Measurements from ENCODE around the gene PTTG1IP.

The PTTG1IP gene

DNA sequence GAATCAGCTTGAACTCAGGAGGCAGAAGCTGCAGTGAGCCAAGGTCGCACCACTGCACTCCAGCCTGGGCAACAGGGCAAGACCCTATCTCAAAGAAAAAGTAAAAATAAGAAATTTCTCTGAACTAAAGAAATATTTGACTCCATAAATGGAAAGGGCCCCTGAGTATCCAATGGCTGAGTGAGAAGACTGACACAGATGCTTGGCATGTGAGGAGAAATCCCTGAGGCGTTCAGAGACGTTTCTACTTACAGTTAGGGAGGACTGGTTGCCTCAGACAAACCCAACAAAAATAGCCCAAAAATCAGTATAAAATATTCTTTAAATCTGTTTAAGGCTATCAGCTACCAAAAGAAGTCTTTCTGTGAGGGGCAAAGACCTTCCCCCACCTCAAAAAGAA is 52.6 kb downstream of the PTTG1IP start:
- H3K9me3 ChIP-seq (ENCODE audit: control insufficient read depth, low read length) = peaks cover 5% of the 10 kb centered on the region
- H3K4me1 ChIP-seq (ENCODE audit: control insufficient read depth, insufficient read depth, low read length) = no peaks in the 10 kb centered on the region
- H3K4me3 ChIP-seq (ENCODE audit: insufficient read depth, low read depth, low read length) = no peak overlapping the region
- no peak overlapping the region for H3K27ac ChIP-seq (ENCODE audit: insufficient read depth, low read depth, low read length, poor library complexity, severe bottlenecking)
- no peaks in the 10 kb centered on the region for H3K36me3 ChIP-seq (ENCODE audit: control insufficient read depth, insufficient read depth, low read length)
- 75 to 87% methylated on average over 3 of the region's 3 CpGs for WGBS, 2 experiments
- H3K27me3 ChIP-seq (ENCODE audit: control insufficient read depth, insufficient read depth, low read length, poor library complexity, severe bottlenecking) = no peaks in the 10 kb centered on the region

DNA sequence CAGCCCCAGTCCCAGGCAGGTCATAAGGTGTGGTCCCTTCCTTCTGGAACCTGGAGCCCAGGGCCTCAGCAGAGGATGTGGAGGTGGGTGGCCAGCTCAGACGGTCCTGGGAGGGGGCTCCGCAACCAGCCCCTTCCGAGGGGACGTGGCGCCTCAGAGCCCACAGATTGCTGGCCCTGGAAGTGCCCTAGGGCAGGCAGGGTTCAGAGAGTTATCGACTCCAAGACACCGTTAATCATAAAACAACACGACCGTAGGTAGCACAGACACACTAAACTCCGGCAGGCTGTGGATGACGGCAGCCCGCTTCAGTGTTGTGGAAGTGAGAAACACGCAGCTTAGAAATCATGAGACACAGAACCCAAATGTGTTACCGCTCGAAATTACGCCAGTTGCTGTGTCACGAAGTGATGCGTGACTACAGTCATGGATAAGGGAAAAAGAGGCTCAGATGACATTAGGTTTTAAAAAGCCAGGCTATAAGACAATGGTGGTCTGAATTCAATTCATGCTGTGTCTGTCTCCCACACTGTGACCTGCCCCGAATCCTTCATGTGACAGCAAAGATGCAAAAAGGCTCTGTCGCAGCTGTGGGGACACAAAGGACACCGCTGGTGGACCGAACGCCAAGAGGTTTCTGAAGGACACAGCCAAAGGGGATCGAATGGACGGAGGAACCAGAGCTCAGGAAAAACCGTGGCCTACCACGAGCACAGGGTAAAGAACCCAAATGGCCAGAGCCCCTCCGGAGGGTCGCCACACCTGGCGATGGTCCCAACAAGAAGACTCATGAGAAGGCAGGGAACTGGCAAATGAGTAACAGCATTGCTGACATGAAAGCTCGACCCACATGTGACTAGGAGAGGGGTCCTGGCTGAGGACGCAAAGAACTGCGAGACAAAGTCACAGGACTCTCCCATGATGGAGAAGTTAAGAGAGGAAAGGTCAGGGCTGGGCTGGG is 53.9 kb downstream of the PTTG1IP start:
- Histone ChIP-seq H3K9me3 (ENCODE audit: control insufficient read depth, low read length) (peaks cover 5% of the 10 kb centered on the region), H3K27ac (ENCODE audit: insufficient read depth, low read depth, low read length, poor library complexity, severe bottlenecking) (no peak overlapping the region), H3K27me3 (ENCODE audit: control insufficient read depth, insufficient read depth, low read length, poor library complexity, severe bottlenecking) (no peaks in the 10 kb centered on the region), H3K4me3 (ENCODE audit: insufficient read depth, low read depth, low read length) (no peak overlapping the region), H3K36me3 (ENCODE audit: control insufficient read depth, insufficient read depth, low read length) (no peaks in the 10 kb centered on the region), H3K4me1 (ENCODE audit: control insufficient read depth, insufficient read depth, low read length) (no peaks in the 10 kb centered on the region)
- WGBS, 2 experiments = 95 to 96% methylated on average over 33 of the region's 33 CpGs

DNA sequence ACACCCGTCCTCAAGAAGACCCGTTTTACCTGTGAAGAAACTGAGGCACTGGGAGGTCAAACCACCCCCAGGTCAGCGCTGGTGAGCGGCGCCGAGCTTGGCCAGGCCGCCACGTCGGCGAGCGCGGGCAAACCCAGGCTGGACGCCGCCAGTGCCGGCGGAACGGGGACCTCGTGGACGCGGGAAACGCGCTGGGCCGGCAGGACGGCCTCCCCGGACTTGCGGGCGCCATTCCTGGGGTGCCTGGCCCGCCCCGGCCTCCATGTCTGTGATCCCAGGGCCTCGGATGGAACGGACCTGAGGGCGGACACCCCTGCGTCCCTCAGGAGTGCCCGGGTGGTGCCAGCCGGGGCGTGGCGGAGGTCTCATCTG is 54.9 kb downstream of the PTTG1IP start:
- peak overlapping the region; percentile 75 for H3K4me3 ChIP-seq (ENCODE audit: insufficient read depth, low read depth, low read length)
- no peaks in the 10 kb centered on the region for H3K36me3 ChIP-seq (ENCODE audit: control insufficient read depth, insufficient read depth, low read length)
- WGBS, 2 experiments = 87% methylated on average over 37 of the region's 37 CpGs
- H3K4me1 ChIP-seq (ENCODE audit: control insufficient read depth, insufficient read depth, low read length) = no peaks in the 10 kb centered on the region
- no peak overlapping the region for H3K27ac ChIP-seq (ENCODE audit: insufficient read depth, low read depth, low read length, poor library complexity, severe bottlenecking)
- H3K27me3 ChIP-seq (ENCODE audit: control insufficient read depth, insufficient read depth, low read length, poor library complexity, severe bottlenecking) = no peaks in the 10 kb centered on the region
- peaks cover 5% of the 10 kb centered on the region for H3K9me3 ChIP-seq (ENCODE audit: control insufficient read depth, low read length)

DNA sequence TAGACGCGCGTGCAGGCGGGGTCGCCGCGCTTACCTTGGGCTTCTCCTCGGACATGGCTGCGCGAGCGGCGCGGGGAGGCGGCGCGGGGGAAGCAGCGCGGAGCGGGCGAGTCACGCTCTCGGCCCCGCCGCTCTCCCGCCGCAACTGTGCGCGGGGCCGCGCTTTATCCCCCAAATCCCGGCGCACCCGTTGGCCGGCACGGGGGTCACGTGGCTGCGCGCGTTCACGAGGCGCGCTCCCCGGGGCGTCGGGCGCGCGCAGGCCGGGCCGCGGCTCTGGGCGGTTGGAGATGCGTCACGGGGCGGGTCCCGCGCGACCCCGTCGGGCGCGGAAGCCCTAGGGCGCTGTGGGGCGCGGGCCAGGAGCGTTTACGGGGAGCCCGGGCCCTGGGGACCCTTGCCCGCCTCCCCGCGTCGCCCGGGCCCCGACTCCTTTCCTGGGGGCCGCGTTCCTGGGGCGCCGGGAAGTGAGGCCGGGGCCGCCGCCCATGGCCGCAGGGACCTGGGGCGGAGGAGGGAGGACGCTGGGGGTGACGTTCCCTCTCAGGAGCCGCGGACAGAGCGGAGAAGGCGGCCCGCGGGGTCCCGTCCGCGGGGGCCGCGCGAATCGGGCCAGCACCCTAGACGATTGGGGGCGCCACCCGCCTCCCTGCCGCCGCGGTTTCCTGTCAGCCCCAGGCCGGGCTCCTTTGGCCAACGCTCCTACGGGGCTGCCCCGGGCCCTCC is 55.4 kb downstream of the PTTG1IP start, which contains the start of gene SUMO3:
TSS of gene SUMO3 (minus strand) at position 149 of the 726 bp plus-strand sequence. CDS start at position 55, 94 bp downstream.
- H3K4me1 ChIP-seq (ENCODE audit: control insufficient read depth, insufficient read depth, low read length) = no peaks in the 10 kb centered on the region
- no peaks in the 10 kb centered on the region for H3K36me3 ChIP-seq (ENCODE audit: control insufficient read depth, insufficient read depth, low read length)
- no peaks in the 10 kb centered on the region for H3K27me3 ChIP-seq (ENCODE audit: control insufficient read depth, insufficient read depth, low read length, poor library complexity, severe bottlenecking)
- peak within 1 kb of the TSS; percentile 75 for H3K4me3 ChIP-seq (ENCODE audit: insufficient read depth, low read depth, low read length)
- H3K27ac ChIP-seq (ENCODE audit: insufficient read depth, low read depth, low read length, poor library complexity, severe bottlenecking) = peak within 1 kb of the TSS; percentile 50
- H3K9me3 ChIP-seq (ENCODE audit: control insufficient read depth, low read length) = peaks cover 2% of the 10 kb centered on the region
- WGBS, 2 experiments = 3% methylated on average over 108 of the region's 108 CpGs

DNA sequence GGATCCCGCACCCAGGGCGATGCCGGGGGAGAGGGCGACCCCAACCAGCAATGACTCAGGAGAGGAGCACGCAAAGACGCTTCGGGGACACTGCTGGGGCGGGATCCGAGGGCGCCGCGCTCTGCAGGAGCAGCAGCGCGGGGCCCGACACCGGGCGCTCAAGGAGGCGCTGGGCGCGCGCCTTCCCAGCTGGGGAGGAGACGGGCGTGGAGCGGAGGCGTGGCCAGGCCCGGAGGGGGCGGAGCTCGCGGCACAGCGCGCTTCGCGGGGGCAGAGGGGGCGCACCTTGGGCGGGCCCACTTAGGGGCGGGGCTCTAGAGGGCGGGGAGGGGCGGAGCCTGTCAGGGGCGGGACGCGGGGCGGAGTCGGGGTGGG is 56.0 kb downstream of the PTTG1IP start:
- no peaks in the 10 kb centered on the region for H3K36me3 ChIP-seq (ENCODE audit: control insufficient read depth, insufficient read depth, low read length)
- H3K4me1 ChIP-seq (ENCODE audit: control insufficient read depth, insufficient read depth, low read length) = no peaks in the 10 kb centered on the region
- no peaks in the 10 kb centered on the region for H3K9me3 ChIP-seq (ENCODE audit: control insufficient read depth, low read length)
- H3K27ac ChIP-seq (ENCODE audit: insufficient read depth, low read depth, low read length, poor library complexity, severe bottlenecking) = no peak overlapping the region
- peak overlapping the region; percentile 75 for H3K4me3 ChIP-seq (ENCODE audit: insufficient read depth, low read depth, low read length)
- 1% methylated on average over 35 to 38 of the region's 43 CpGs for WGBS, 2 experiments
- H3K27me3 ChIP-seq (ENCODE audit: control insufficient read depth, insufficient read depth, low read length, poor library complexity, severe bottlenecking) = no peaks in the 10 kb centered on the region

DNA sequence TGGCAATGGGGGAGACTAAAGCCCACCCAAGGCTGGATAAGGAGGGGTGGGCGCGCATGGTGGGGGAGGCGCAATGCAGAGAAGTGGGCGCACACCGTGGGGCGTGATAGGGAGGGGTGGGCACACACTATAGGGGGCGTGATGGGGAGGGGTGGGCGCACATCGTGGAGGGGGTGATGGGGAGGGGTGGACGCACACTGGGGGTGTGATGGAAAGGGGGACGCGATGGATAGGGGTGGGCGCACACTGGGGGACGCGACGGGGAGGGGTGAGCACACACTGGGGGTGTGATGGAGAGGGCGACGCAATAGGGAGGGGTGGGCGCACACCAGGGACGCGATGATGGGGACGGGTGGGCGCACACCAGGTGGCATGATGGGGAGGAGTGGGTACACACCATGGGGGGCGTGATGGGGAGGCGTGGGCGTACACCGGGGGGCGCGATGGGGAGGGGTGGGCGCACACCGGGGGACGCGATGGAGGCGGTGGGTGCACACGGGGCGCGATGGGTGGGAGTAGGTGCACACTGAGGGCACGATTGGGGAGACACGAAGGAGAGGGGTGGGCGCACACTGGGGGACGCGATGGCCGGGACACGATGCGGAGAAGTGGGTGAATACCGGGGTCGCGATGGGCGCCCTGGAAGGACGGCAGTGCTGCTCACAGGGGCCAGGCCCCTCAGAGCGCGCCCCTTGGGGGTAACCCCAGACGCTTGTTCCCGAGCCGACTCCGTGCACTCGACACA is 56.6 kb downstream of the PTTG1IP start:
- Histone ChIP-seq H3K4me1 (ENCODE audit: control insufficient read depth, insufficient read depth, low read length) (no peaks in the 10 kb centered on the region), H3K9me3 (ENCODE audit: control insufficient read depth, low read length) (no peaks in the 10 kb centered on the region), H3K36me3 (ENCODE audit: control insufficient read depth, insufficient read depth, low read length) (no peaks in the 10 kb centered on the region), H3K27ac (ENCODE audit: insufficient read depth, low read depth, low read length, poor library complexity, severe bottlenecking) (no peak overlapping the region), H3K4me3 (ENCODE audit: insufficient read depth, low read depth, low read length) (peak overlapping the region; percentile 75), H3K27me3 (ENCODE audit: control insufficient read depth, insufficient read depth, low read length, poor library complexity, severe bottlenecking) (no peaks in the 10 kb centered on the region)
- WGBS, 2 experiments = 67 to 68% methylated on average over 57 of the region's 57 CpGs

DNA sequence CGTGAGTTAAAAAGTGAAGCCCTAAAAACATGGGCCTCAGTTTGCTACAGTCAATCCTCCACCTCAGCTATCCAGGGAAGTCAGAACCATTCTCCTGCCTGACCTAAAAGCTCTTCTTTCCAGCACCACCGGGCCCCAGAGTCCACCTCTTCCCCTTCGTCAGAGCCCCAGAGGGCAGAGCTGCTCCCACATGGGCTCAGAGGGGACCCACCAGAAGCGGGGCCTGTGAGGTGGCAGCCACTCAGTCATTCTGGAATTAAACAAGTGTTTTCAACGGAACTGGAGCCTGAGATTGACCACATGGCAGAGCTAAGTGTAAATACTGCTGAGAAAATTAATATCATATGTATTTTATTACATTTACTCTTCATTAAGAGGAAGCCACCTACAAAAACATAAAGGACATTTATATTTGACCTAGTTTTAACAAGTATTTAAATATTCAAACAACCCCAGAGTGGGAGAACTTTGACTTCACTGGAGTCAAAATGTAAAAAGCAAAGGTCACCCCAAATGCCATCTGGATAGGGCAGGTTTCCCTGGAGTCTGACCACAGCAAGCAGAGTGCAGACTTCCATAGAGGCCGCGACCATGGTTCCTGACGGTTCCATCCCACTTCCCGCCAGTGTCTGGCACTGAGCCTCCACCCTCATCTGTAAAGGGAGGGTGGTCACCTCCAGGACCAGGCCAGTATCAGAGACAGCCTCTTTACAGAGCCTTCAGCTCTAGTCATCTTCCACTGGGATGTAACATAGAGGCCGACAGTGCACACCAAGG is 57.5 kb downstream of the PTTG1IP start:
- WGBS, 2 experiments = 90 to 91% methylated on average over 10 of the region's 10 CpGs
- Histone ChIP-seq H3K4me1 (ENCODE audit: control insufficient read depth, insufficient read depth, low read length) (no peaks in the 10 kb centered on the region), H3K27ac (ENCODE audit: insufficient read depth, low read depth, low read length, poor library complexity, severe bottlenecking) (no peak overlapping the region), H3K4me3 (ENCODE audit: insufficient read depth, low read depth, low read length) (no peak overlapping the region), H3K36me3 (ENCODE audit: control insufficient read depth, insufficient read depth, low read length) (no peaks in the 10 kb centered on the region), H3K27me3 (ENCODE audit: control insufficient read depth, insufficient read depth, low read length, poor library complexity, severe bottlenecking) (no peaks in the 10 kb centered on the region), H3K9me3 (ENCODE audit: control insufficient read depth, low read length) (no peaks in the 10 kb centered on the region)

DNA sequence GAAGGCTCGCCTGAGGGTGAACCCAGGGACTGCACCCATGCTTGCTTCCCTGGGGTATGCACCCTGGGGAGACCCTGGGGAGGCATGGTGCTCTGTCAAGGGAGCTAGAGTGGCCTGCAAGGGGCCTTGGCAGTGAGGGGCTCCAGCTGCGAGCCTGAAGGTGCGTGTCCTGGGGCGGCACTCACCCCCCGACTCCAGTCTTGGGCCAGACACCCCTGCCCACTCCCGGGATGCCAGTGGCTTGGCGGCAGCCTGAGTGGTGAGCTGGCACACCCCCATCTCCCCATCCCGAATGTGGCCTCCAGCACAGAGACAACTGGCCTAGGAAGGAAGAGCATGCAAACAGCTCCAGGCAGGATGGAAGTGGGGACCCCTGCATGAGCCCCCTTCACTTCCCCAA is 58.3 kb downstream of the PTTG1IP start:
- no peak overlapping the region for H3K27ac ChIP-seq (ENCODE audit: insufficient read depth, low read depth, low read length, poor library complexity, severe bottlenecking)
- H3K4me3 ChIP-seq (ENCODE audit: insufficient read depth, low read depth, low read length) = no peak overlapping the region
- H3K9me3 ChIP-seq (ENCODE audit: control insufficient read depth, low read length) = no peaks in the 10 kb centered on the region
- no peaks in the 10 kb centered on the region for H3K27me3 ChIP-seq (ENCODE audit: control insufficient read depth, insufficient read depth, low read length, poor library complexity, severe bottlenecking)
- H3K4me1 ChIP-seq (ENCODE audit: control insufficient read depth, insufficient read depth, low read length) = no peaks in the 10 kb centered on the region
- H3K36me3 ChIP-seq (ENCODE audit: control insufficient read depth, insufficient read depth, low read length) = peaks cover 3% of the 10 kb centered on the region
- 94 to 96% methylated on average over 8 of the region's 8 CpGs for WGBS, 2 experiments

DNA sequence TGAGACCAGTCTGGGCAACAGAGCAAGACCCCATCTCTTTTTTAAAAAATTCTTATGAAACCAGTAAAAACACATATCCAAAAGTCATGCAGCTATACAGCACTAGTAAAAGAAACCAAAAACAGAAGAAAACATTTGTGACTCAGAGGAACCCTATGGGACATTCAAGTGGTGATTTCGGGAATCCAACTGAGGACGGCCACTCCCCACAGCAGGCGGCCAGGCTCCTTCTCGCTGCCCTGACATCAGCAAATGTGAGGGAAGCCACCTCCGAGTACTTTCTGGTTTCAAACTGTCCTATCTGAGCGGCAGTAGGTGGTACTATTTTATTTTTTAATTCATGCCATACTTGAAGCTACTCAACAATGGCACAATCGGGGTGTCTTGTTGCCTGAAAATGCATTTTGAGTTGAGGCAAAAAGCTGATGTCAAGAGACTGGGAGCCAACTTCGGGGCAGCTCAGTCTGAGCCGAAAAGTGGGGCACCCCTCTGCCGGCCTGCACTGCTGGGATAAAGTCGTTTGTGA is 58.9 kb downstream of the PTTG1IP start:
- Histone ChIP-seq H3K27me3 (ENCODE audit: control insufficient read depth, insufficient read depth, low read length, poor library complexity, severe bottlenecking) (no peaks in the 10 kb centered on the region), H3K36me3 (ENCODE audit: control insufficient read depth, insufficient read depth, low read length) (peaks cover 7% of the 10 kb centered on the region), H3K4me3 (ENCODE audit: insufficient read depth, low read depth, low read length) (no peak overlapping the region), H3K27ac (ENCODE audit: insufficient read depth, low read depth, low read length, poor library complexity, severe bottlenecking) (no peak overlapping the region), H3K9me3 (ENCODE audit: control insufficient read depth, low read length) (no peaks in the 10 kb centered on the region), H3K4me1 (ENCODE audit: control insufficient read depth, insufficient read depth, low read length) (no peaks in the 10 kb centered on the region)
- WGBS, 2 experiments = 76 to 80% methylated on average over 11 of the region's 11 CpGs

All from ectodermal cell (in vitro differentiated cells).